ENCODE data around the gene CCDC8.

GRCh38 chr19:46385636-46386035, 27.7 kb downstream of the CCDC8 start:
- TF ChIP-seq CTCF (IDR thresholded peaks at IDR 0.05; ENCODE audit: low read depth, low read length) (no peak), POLR2A (IDR thresholded peaks at IDR 0.05; ENCODE audit: extremely low read depth, insufficient read length) (no peak)

Measured in NB4 (cell line).